ENCODE results near the gene DDRGK1. TPM values are rescaled to one million over a fixed set of nuclear protein-coding genes. Genes with fewer than 3 reads are reported as not detected.
A peak's percentile ranks its signal among the peaks of the same experiment; 100 is the strongest.

Gene DDRGK1
- total and polyA plus RNA-seq, 8 donors = 2.3 to 108 (median 52.4) TPM

DNA sequence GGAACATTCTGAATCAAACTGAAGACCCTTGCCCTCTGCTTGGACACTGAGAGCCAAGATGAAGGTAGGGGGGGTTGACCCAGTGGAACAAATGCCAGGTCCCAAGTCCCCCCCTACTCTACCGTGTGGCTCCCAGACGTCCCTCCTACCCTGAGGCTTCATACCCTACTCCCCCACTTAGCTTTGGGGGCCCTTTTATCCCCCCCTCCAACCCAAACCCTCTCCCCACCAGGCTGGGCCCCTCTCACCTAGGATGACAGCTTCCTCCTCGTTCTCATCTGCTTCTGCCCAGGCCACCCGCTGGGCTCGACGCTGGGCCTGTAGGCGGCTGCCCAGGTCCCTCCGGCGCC lies 1.5 kb downstream of the DDRGK1 start:
- intact Hi-C loops (cut with DNase I; ENCODE audit: low total_unique reads) = no loop called here
- TF ChIP-seq EP300 (IDR thresholded peaks at IDR 0.05) (no peak), POLR2AphosphoS5 (IDR thresholded peaks at IDR 0.05) (no peak), POLR2A (IDR thresholded peaks at IDR 0.05) (no peak)
- TF ChIP-seq, protein P1, sequence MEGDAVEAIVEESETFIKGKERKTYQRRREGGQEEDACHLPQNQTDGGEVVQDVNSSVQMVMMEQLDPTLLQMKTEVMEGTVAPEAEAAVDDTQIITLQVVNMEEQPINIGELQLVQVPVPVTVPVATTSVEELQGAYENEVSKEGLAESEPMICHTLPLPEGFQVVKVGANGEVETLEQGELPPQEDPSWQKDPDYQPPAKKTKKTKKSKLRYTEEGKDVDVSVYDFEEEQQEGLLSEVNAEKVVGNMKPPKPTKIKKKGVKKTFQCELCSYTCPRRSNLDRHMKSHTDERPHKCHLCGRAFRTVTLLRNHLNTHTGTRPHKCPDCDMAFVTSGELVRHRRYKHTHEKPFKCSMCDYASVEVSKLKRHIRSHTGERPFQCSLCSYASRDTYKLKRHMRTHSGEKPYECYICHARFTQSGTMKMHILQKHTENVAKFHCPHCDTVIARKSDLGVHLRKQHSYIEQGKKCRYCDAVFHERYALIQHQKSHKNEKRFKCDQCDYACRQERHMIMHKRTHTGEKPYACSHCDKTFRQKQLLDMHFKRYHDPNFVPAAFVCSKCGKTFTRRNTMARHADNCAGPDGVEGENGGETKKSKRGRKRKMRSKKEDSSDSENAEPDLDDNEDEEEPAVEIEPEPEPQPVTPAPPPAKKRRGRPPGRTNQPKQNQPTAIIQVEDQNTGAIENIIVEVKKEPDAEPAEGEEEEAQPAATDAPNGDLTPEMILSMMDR (IDR thresholded peaks at IDR 0.05) = no peak
- Histone ChIP-seq H3K4me1 (peaks cover 10 to 26% (median 21%) of the 10 kb centered on the region in 4 donors), H3K9me3 (no peaks in the 10 kb centered on the region), H3K27ac (peak overlapping the region; percentile 90 to 98 (median 94)), H3K4me3 (peak overlapping the region; percentile 80 to 91 (median 86)), H3K36me3 (peaks cover 22 to 48% (median 46%) of the 10 kb centered on the region in 4 donors), H3K27me3 (no peaks in the 10 kb centered on the region)
- 27 to 45% (median 43%) methylated on average over 6 to 9 of the region's 9 CpGs for WGBS, 5 donors
- DNase-seq = no peak

DNA sequence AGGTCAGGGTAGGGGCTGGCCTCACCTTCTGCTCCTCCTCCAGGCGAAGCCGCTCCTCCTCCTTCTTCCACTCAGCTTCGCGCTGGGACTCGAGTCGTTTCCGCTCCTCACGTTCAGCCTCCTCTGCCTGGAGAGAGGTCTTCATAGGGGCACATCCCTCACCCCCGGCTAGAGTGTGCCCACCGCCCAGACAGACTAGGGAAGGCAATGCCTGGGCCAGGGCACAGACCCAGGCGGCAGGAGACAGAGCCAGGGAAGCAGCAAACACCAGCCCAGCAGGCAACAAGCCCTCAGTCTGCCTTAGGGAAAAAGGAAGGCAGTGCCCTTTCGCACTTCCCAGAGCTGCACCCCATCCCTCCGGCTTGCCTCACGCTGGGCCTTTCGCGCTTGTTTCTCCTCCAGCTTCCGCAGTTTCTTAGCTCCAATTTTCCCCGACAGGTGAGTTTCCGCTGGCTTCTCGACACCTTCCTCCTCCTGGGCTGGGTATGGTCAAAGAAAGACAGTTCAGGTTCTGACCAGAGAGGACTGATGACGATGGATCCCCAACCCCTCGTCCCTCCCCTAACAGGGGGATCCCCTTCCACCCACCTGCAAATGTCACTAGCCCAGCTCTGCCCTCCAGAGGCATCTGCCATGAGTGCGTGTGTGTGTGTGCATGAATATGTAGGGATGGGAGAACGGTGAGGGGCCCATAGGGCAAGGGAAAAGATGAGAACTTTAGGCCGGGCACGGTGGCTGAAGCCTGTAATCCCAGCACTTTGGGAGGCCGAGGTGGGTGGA lies 4.3 kb downstream of the DDRGK1 start:
- TF ChIP-seq POLR2A (IDR thresholded peaks at IDR 0.05) (no peak), POLR2AphosphoS5 (IDR thresholded peaks at IDR 0.05) (no peak), EP300 (IDR thresholded peaks at IDR 0.05) (no peak)
- TF ChIP-seq, protein P1 (IDR thresholded peaks at IDR 0.05) = no peak
- intact Hi-C loops (cut with DNase I; ENCODE audit: low total_unique reads) = no loop called here
- H3K36me3 ChIP-seq = peaks cover 24 to 76% (median 73%) of the 10 kb centered on the region in 4 donors

DNA sequence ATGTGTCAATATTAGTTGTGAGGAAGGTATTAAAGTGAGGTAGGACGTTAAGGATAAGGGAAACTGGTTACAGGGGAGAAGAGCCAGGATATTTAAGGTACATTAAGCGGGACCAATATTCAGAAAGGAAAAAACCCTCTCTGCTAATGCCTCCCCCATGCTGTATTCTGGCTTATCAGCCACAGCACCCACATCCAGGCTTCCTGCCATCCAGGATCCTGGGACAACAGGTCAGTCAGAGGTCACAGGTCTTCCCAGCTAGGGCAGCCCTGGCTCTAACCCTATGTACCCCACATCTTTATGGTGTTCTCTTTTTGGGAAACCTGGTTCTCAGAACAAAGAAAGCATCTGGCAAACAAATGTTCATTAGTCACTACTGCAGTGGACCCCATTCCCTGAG lies 5.3 kb downstream of the DDRGK1 start:
- 48 to 65% (median 50%) methylated on average over 2 of the region's 2 CpGs for WGBS, 5 donors
- Histone ChIP-seq H3K36me3 (peaks cover 33 to 86% (median 82%) of the 10 kb centered on the region in 4 donors), H3K27ac (no peak overlapping the region), H3K9me3 (no peaks in the 10 kb centered on the region), H3K4me1 (peaks cover 10 to 21% (median 19%) of the 10 kb centered on the region in 4 donors), H3K4me3 (no peak overlapping the region), H3K27me3 (no peaks in the 10 kb centered on the region)
- intact Hi-C loops (cut with DNase I; ENCODE audit: low total_unique reads) = no loop called here
- TF ChIP-seq POLR2AphosphoS5 (IDR thresholded peaks at IDR 0.05) (no peak), EP300 (IDR thresholded peaks at IDR 0.05) (no peak), POLR2A (IDR thresholded peaks at IDR 0.05) (no peak)
- TF ChIP-seq, protein P1 (IDR thresholded peaks at IDR 0.05) = no peak
- DNase-seq = no peak

More for the DNA sequence above, 4.3 kb downstream of the DDRGK1 start:
- H3K4me1 ChIP-seq = peaks cover 10 to 25% (median 21%) of the 10 kb centered on the region in 4 donors
- H3K27me3 ChIP-seq = no peaks in the 10 kb centered on the region
- no peak overlapping the region for H3K4me3 ChIP-seq
- H3K9me3 ChIP-seq = no peaks in the 10 kb centered on the region
- no peak overlapping the region for H3K27ac ChIP-seq
- no peak for DNase-seq
- WGBS, 5 donors = 92 to 95% (median 95%) methylated on average over 27 of the region's 27 CpGs

DNA sequence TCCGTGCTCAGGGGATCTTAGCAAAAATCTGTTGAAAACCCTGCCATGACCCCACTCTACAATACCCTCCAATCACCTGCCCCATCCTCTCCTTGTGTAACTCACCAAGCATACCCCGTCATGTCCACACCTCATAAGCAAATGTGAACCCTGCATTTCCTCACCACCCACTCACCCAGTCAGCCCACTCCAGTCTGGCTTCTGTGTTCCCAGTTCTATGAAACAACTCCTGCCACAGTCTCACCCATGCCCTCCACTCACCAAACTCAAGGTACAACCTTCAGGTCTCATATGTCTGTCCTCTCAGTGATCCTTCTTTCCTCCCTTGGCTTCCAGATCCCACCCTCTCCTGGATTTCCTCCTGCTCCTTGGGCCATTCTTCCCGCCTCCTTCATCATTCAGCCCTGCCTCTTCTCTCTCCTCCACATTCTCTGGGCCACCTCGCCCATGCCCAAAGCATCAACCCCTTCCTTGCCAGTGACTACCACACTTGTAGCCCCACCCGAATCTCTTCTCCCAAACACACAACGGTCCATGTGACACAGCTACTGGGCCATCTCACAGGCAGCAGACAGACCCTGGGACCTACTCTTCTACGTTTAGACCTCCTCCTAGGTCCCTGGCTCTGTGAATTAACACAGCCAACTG lies 8.8 kb downstream of the DDRGK1 start:
- no peak for DNase-seq
- no peaks in the 10 kb centered on the region for H3K9me3 ChIP-seq
- intact Hi-C loops (cut with DNase I; ENCODE audit: low total_unique reads) = no loop called here
- H3K27ac ChIP-seq = no peak overlapping the region
- no peaks in the 10 kb centered on the region for H3K27me3 ChIP-seq
- TF ChIP-seq EP300 (IDR thresholded peaks at IDR 0.05) = no peak
- TF ChIP-seq POLR2AphosphoS5 (IDR thresholded peaks at IDR 0.05) = no peak
- TF ChIP-seq, protein P1 (IDR thresholded peaks at IDR 0.05) = no peak
- no peak for TF ChIP-seq POLR2A (IDR thresholded peaks at IDR 0.05)
- H3K4me1 ChIP-seq = no peaks in the 10 kb centered on the region
- H3K4me3 ChIP-seq = no peak overlapping the region
- WGBS, 5 donors = 85 to 93% (median 90%) methylated on average over 7 of the region's 7 CpGs
- H3K36me3 ChIP-seq = peaks cover 61 to 100% (median 99%) of the 10 kb centered on the region in 4 donors
